Measurements from ENCODE around the gene SCAF4.

SCAF4 gene

DNA sequence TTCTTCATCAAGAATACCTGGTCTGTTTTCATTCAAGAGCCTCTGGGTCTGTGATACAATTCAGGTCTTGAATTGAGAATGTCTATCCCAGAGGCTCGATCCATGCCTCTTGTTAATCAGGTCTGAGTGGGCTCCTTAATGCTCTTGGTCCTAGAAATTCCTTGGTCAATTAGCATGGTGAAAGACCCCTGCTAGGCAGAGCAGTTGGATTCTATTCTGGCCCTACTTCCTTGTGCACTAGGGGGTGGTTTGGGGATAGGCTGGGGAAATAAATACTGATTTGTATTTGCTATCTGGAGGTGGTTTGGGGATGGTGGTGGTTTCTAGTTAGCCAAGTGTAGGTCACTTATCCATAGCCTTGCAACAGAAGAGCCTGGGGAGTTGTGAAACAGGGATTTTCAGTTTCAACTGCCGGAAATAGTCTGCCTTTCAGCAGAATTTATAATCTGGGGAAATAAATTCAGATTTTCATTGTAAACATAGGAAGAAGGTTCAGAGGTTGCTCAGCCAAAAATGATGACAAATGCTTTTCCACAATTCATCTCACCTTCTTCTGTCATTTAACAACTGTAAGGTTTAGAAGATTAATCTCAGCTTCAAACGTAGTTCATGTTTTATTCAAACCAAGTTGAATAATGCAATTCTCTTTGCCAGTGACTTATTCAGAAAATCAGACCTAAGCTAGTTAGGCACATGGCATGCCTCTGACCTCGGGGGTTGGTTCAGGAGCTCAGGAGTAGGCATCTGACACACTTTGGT lies 22.2 kb upstream of the SCAF4 start:
- Histone ChIP-seq H3K9me2 (replicated peaks; ENCODE audit: low read depth, low read length) (no peaks in the 10 kb centered on the region), H3K4me3 (ENCODE audit: low read length, poor library complexity, severe bottlenecking) (no peak overlapping the region), H3K27me3 (ENCODE audit: insufficient read depth, low read length, poor library complexity, severe bottlenecking) (no peaks in the 10 kb centered on the region), H2AFZ (ENCODE audit: low read length) (no peak overlapping the region), H3F3A (ENCODE audit: low read depth) (no peaks in the 10 kb centered on the region), H3K9me3 (ENCODE audit: insufficient read depth, low read depth, low read length) (no peaks in the 10 kb centered on the region), H4K20me1 (ENCODE audit: insufficient read depth, low read length, poor library complexity, severe bottlenecking) (no peaks in the 10 kb centered on the region), H3K9ac (ENCODE audit: low read depth, low read length, poor library complexity, severe bottlenecking) (no peak overlapping the region), H3K36me3 (ENCODE audit: insufficient read depth, low read length) (no peaks in the 10 kb centered on the region), H3K4me2 (ENCODE audit: low read depth, low read length, poor library complexity, severe bottlenecking) (no peak overlapping the region), H3K4me1 (ENCODE audit: insufficient read depth, low read length, poor library complexity, severe bottlenecking) (no peaks in the 10 kb centered on the region), H3K79me2 (ENCODE audit: insufficient read depth, low read length) (no peaks in the 10 kb centered on the region)
- TF ChIP-seq, protein P1, sequence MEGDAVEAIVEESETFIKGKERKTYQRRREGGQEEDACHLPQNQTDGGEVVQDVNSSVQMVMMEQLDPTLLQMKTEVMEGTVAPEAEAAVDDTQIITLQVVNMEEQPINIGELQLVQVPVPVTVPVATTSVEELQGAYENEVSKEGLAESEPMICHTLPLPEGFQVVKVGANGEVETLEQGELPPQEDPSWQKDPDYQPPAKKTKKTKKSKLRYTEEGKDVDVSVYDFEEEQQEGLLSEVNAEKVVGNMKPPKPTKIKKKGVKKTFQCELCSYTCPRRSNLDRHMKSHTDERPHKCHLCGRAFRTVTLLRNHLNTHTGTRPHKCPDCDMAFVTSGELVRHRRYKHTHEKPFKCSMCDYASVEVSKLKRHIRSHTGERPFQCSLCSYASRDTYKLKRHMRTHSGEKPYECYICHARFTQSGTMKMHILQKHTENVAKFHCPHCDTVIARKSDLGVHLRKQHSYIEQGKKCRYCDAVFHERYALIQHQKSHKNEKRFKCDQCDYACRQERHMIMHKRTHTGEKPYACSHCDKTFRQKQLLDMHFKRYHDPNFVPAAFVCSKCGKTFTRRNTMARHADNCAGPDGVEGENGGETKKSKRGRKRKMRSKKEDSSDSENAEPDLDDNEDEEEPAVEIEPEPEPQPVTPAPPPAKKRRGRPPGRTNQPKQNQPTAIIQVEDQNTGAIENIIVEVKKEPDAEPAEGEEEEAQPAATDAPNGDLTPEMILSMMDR (conservative IDR thresholded peaks at IDR 0.05; ENCODE audit: low read length) = no peak
- no peak for TF ChIP-seq EZH2phosphoT487 (IDR thresholded peaks at IDR 0.05; ENCODE audit: borderline replicate concordance)

DNA sequence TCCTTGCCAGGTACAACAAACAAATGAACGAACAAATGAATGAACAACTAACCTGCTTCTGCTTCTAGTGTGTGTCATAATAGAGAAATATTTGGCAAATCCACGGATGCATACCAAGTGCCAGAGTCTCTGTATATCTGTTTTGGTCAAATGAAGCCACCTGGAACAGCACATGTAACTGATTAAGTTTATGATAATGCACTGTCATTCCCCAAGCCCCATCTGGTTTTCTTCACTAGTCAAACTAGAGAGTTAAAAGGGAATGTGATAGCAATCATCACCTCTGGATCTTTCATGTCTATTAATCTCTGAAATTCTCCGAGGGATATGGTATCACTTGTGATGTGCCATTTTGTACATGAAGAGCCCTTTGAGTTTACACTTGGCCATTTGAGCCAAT lies 21.0 kb upstream of the SCAF4 start:
- Histone ChIP-seq H3K36me3 (ENCODE audit: insufficient read depth, low read length) (no peaks in the 10 kb centered on the region), H3K9me2 (replicated peaks; ENCODE audit: low read depth, low read length) (no peaks in the 10 kb centered on the region), H3K4me2 (ENCODE audit: low read depth, low read length, poor library complexity, severe bottlenecking) (no peak overlapping the region), H3K4me3 (ENCODE audit: low read length, poor library complexity, severe bottlenecking) (no peak overlapping the region), H3K9me3 (ENCODE audit: insufficient read depth, low read depth, low read length) (no peaks in the 10 kb centered on the region), H3K27me3 (ENCODE audit: insufficient read depth, low read length, poor library complexity, severe bottlenecking) (no peaks in the 10 kb centered on the region), H3K9ac (ENCODE audit: low read depth, low read length, poor library complexity, severe bottlenecking) (no peak overlapping the region), H3K79me2 (ENCODE audit: insufficient read depth, low read length) (no peaks in the 10 kb centered on the region), H4K20me1 (ENCODE audit: insufficient read depth, low read length, poor library complexity, severe bottlenecking) (no peaks in the 10 kb centered on the region), H2AFZ (ENCODE audit: low read length) (no peak overlapping the region), H3F3A (ENCODE audit: low read depth) (no peaks in the 10 kb centered on the region), H3K4me1 (ENCODE audit: insufficient read depth, low read length, poor library complexity, severe bottlenecking) (no peaks in the 10 kb centered on the region)
- TF ChIP-seq EZH2phosphoT487 (IDR thresholded peaks at IDR 0.05; ENCODE audit: borderline replicate concordance) = no peak
- TF ChIP-seq, protein P1 (conservative IDR thresholded peaks at IDR 0.05; ENCODE audit: low read length) = no peak

DNA sequence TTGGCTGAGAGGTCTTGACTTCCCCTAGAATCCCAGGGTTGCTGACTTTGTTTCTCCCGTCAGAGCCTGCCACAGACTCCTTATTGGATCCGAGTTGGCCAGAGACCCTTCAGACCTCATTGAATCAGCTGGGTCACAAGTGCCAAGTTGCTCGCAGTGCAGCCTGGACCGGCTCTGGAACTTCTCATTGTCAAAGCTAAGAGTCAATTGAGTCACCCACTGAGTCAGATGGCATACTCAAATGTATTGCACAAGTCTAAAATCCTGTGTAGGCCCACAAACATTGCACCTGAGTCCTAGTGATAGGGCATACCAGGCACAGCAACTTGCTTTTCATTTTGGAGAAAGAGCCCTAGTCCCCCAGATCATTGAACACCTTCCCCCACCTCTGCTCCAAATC lies 20.4 kb upstream of the SCAF4 start:
- TF ChIP-seq, protein P1 (conservative IDR thresholded peaks at IDR 0.05; ENCODE audit: low read length) = no peak
- TF ChIP-seq EZH2phosphoT487 (IDR thresholded peaks at IDR 0.05; ENCODE audit: borderline replicate concordance) = no peak
- no peaks in the 10 kb centered on the region for H3K36me3 ChIP-seq (ENCODE audit: insufficient read depth, low read length)
- H3K79me2 ChIP-seq (ENCODE audit: insufficient read depth, low read length) = no peaks in the 10 kb centered on the region
- H3K9me3 ChIP-seq (ENCODE audit: insufficient read depth, low read depth, low read length) = no peaks in the 10 kb centered on the region
- H3K27me3 ChIP-seq (ENCODE audit: insufficient read depth, low read length, poor library complexity, severe bottlenecking) = no peaks in the 10 kb centered on the region
- no peak overlapping the region for H3K4me3 ChIP-seq (ENCODE audit: low read length, poor library complexity, severe bottlenecking)
- H2AFZ ChIP-seq (ENCODE audit: low read length) = no peak overlapping the region
- H3K9me2 ChIP-seq (replicated peaks; ENCODE audit: low read depth, low read length) = no peaks in the 10 kb centered on the region
- no peaks in the 10 kb centered on the region for H4K20me1 ChIP-seq (ENCODE audit: insufficient read depth, low read length, poor library complexity, severe bottlenecking)
- H3K4me1 ChIP-seq (ENCODE audit: insufficient read depth, low read length, poor library complexity, severe bottlenecking) = no peaks in the 10 kb centered on the region
- no peaks in the 10 kb centered on the region for H3F3A ChIP-seq (ENCODE audit: low read depth)
- no peak overlapping the region for H3K4me2 ChIP-seq (ENCODE audit: low read depth, low read length, poor library complexity, severe bottlenecking)
- no peak overlapping the region for H3K9ac ChIP-seq (ENCODE audit: low read depth, low read length, poor library complexity, severe bottlenecking)

Data from Loucy (cell line).